Pancreas (tissue), 10 donors: ENCODE results near the gene PRR4. TPM values are rescaled to one million over a fixed set of nuclear protein-coding genes. Genes with fewer than 3 reads are reported as not detected.

Source experiments
- ATAC-seq, 4 donors: fragments of 200-7000 bp; cut with Tn5 transposase; one replicate each; pipeline versions ENCODE4 v1.8.0 to v1.9.1; 2020; ENCODE audit warnings: mild to moderate bottlenecking in 4 of 4, moderate library complexity in 4 of 4
- DNase-seq, 6 donors: peaks; one replicate each; pipeline ENCODE4 v3.0.0-alpha.2; 2020
- FAIRE-seq: peaks from 2 replicates; lab custom pipeline; 2012; peaks lifted over from hg19 to GRCh38; lab: Jason Lieb, UNC
- H3K27ac ChIP-seq, 4 donors: fragments of 200-600 bp; sonication (generic); 1 replicate in 3 of 4; 2 replicates in 1 of 4; pipeline versions ENCODE4 v1.5.0 to v1.8.0; 2020
- H3K27me3 ChIP-seq, 4 donors: fragments of 200-600 bp; one replicate each; pipeline ENCODE4 v1.8.0; 2021
- H3K36me3 ChIP-seq, 3 donors: fragments of 200-600 bp; sonication (generic) in 1 of 3; one replicate each; pipeline versions ENCODE4 v1.5.0 to v1.8.0; 2020 to 2021
- H3K4me1 ChIP-seq, 3 donors: fragments of 200-600 bp; one replicate each; pipeline ENCODE4 v1.8.0; 2021
- H3K4me3 ChIP-seq, 4 donors: fragments of 200-600 bp; sonication (generic) in 2 of 4; one replicate each; pipeline versions ENCODE4 v1.5.0 to v1.8.0; 2020 to 2021
- H3K9me3 ChIP-seq, 4 donors: fragments of 200-600 bp; one replicate each; pipeline ENCODE4 v1.8.0; 2021
- CTCF ChIP-seq, 4 donors: fragments of 200-600 bp; sonication (generic) in 3 of 4; IDR thresholded peaks; one replicate each; pipeline versions ENCODE4 v1.5.0 to v1.8.0; 2021; ENCODE audit warnings: antibody characterized with exemption in 4 of 4
- whole genome bisulfite sequencing, 2 donors: extraction: QIAGEN DNeasy Blood & Tissue Kit; methylation state at CpG; one replicate each; pipeline ENCODE4 v1.1.7; 2013; 5-methylcytosine and 5-hydroxymethylcytosine counted together
- intact Hi-C, 3 donors: fragments of 100-400 bp; cut with DNase I; formaldehyde crosslinking; loops; one replicate each; pipeline versions ENCODE4 v1.11.1 to v1.14.2; 2022
- polyA plus RNA-seq, 2 donors: library from polyadenylated mRNA; stranded (reverse); fragments of 200-250 nt; gene quantifications; one replicate each; pipeline ENCODE4 v1.2.3, GENCODE V29; 2013
- total RNA-seq, 6 donors: library from RNA; stranded (reverse); fragmentation: NEBNext Ultra II Directional in 4 of 6; extraction: Animal tissue kit (Norgen Biotek cat#: 25700) in 4 of 6; gene quantifications; one replicate each; pipeline versions ENCODE4 v1.2.1 to v1.2.4, GENCODE V29; 2021 to 2023
- donor health status: healthy with polysubstance abuse.
- donor health status: DM: no; HTN: no; CAD: no; lungs with moderate emphysema.
- donor health status: DM: no; HTN: no; CAD: no.
- donor health status: control.
- donor health status: control.
- donor health status: Bipolar disorder and iron deficiency.
- donor health status: DM: yes; HTN: yes; CAD: no.
- donor health status: DM: no; HTN: no; CAD: no.
- donor health status: DM: no; HTN: no; CAD: no.
- donor health status: DM: yes; HTN: yes; CAD: no.

PRR4 gene
- total and polyA plus RNA-seq, 8 donors = 0.32 to 4.3 (median 0.83) TPM; not detected in 1

GRCh38 chr12:10807186-10807585 lies 42.1 kb downstream of the PRR4 start, which contains the start of gene TAS2R8:
TAS2R8 (minus strand) TSS chr12:10807286; CDS start chr12:10806980, 306 bp downstream.
- ATAC-seq (no peak), DNase-seq (no peak), FAIRE-seq (no peak)
- Histone ChIP-seq H3K36me3 (no peaks in the 10 kb centered on the region), H3K27me3 (peaks cover 0 to 4% (median 0%) of the 10 kb centered on the region in 4 donors), H3K27ac (no peak within 1 kb of the TSS), H3K4me1 (no peaks in the 10 kb centered on the region), H3K4me3 (no peak within 1 kb of the TSS), H3K9me3 (no peaks in the 10 kb centered on the region)
- no peak for TF ChIP-seq CTCF (IDR thresholded peaks at IDR 0.05)
- WGBS, 2 donors = 43 to 56% methylated on average over 1 of the region's 1 CpG
- intact Hi-C loops = no loop called here

- Histone ChIP-seq H3K36me3 (no peaks in the 10 kb centered on the region), H3K27ac (no peak within 1 kb of the TSS), H3K9me3 (no peaks in the 10 kb centered on the region), H3K27me3 (peaks cover 0 to 10% (median 0%) of the 10 kb centered on the region in 4 donors), H3K4me3 (no peak within 1 kb of the TSS), H3K4me1 (no peaks in the 10 kb centered on the region)
- no peak for ATAC-seq
- WGBS, 2 donors = 48 to 53% methylated on average over 4 of the region's 4 CpGs
- no peak for DNase-seq
- no peak for TF ChIP-seq CTCF (IDR thresholded peaks at IDR 0.05)
- no peak for FAIRE-seq
- intact Hi-C loops = no loop called here
Measured at GRCh38 chr12:10802587-10802986, 46.7 kb downstream of the PRR4 start, which contains the start of gene TAS2R7. TAS2R7 (minus strand) TSS chr12:10802627; CDS start chr12:10802570, 57 bp downstream.

GRCh38 chr12:10801741-10802140 lies 47.5 kb downstream of the PRR4 start:
- ATAC-seq (no peak), FAIRE-seq (no peak), DNase-seq (no peak)
- WGBS, 2 donors = 38% methylated on average over 5 of the region's 5 CpGs
- Histone ChIP-seq H3K9me3 (no peaks in the 10 kb centered on the region), H3K4me3 (no peak overlapping the region), H3K27ac (no peak overlapping the region), H3K27me3 (peaks cover 0 to 8% (median 0%) of the 10 kb centered on the region in 4 donors), H3K36me3 (no peaks in the 10 kb centered on the region), H3K4me1 (no peaks in the 10 kb centered on the region)
- intact Hi-C loops = no loop called here
- no peak for TF ChIP-seq CTCF (IDR thresholded peaks at IDR 0.05)

Other genes with a start within 250 kb of the PRR4 start
- gene MAGOHB, start 235.9 kb downstream of the PRR4 start, total RNA-seq = 10 to 100 TPM in 2 of 6 donors, 1 to 10 TPM in 4; 5.4 to 11.4 (median 8.6) TPM
- gene MAGOHB, start 235.9 kb downstream of the PRR4 start, polyA plus RNA-seq = 10 to 100 TPM; 13.7 to 18.6 TPM
- gene STYK1, start 175.4 kb downstream of the PRR4 start, total RNA-seq = under 1 TPM in 4 of 6 donors, not detected in 2; 0.12 to 0.55 (median 0.23) TPM
- gene STYK1, start 175.4 kb downstream of the PRR4 start, polyA plus RNA-seq = under 1 TPM; 0.04 to 0.07 TPM
- gene YBX3, start 126.2 kb downstream of the PRR4 start, total RNA-seq = 100 to 1,000 TPM; 241 to 444 (median 317) TPM
- gene YBX3, start 126.2 kb downstream of the PRR4 start, polyA plus RNA-seq = 100 to 1,000 TPM; 323 to 352 TPM
- gene TAS2R7, start 46.8 kb downstream of the PRR4 start, total RNA-seq = not detected
- not detected for gene TAS2R7, start 46.8 kb downstream of the PRR4 start, polyA plus RNA-seq
- not detected for gene TAS2R8, start 42.2 kb downstream of the PRR4 start, total RNA-seq
- under 1 TPM in 1 of 2 donors, not detected in 1; 0.09 TPM for gene TAS2R8, start 42.2 kb downstream of the PRR4 start, polyA plus RNA-seq
- not detected for gene TAS2R9, start 39.3 kb downstream of the PRR4 start, total RNA-seq
- gene TAS2R9, start 39.3 kb downstream of the PRR4 start, polyA plus RNA-seq = not detected
- under 1 TPM in 3 of 6 donors, not detected in 3; 0.17 to 0.28 (median 0.25) TPM for gene TAS2R10, start 23.1 kb downstream of the PRR4 start, total RNA-seq
- gene TAS2R10, start 23.1 kb downstream of the PRR4 start, polyA plus RNA-seq = under 1 TPM in 1 of 2 donors, not detected in 1; 0.14 TPM
- gene PRH1, start 34.8 kb upstream of the PRR4 start, total RNA-seq = 10 to 100 TPM in 1 of 6 donors, 1 to 10 TPM in 5; 4.7 to 11.0 (median 6.7) TPM
- gene PRH1, start 34.8 kb upstream of the PRR4 start, polyA plus RNA-seq = 1 to 10 TPM; 2.0 to 2.5 TPM
- under 1 TPM; 0.47 to 0.91 (median 0.72) TPM for gene TAS2R13, start 60.1 kb upstream of the PRR4 start, total RNA-seq
- gene TAS2R13, start 60.1 kb upstream of the PRR4 start, polyA plus RNA-seq = not detected
- gene PRH2, start 79.8 kb upstream of the PRR4 start, total RNA-seq = not detected
- gene PRH2, start 79.8 kb upstream of the PRR4 start, polyA plus RNA-seq = under 1 TPM in 1 of 2 donors, not detected in 1; 0.42 TPM
- gene TAS2R14, start 89.8 kb upstream of the PRR4 start, total RNA-seq = 1 to 10 TPM in 1 of 6 donors, under 1 TPM in 5; 0.83 to 1.7 (median 0.88) TPM
- gene TAS2R14, start 89.8 kb upstream of the PRR4 start, polyA plus RNA-seq = 1 to 10 TPM in 1 of 2 donors, under 1 TPM in 1; 0.91 to 1.5 TPM
- gene TAS2R50, start 137.4 kb upstream of the PRR4 start, total RNA-seq = under 1 TPM; 0.40 to 0.74 (median 0.60) TPM
- gene TAS2R50, start 137.4 kb upstream of the PRR4 start, polyA plus RNA-seq = not detected
- under 1 TPM; 0.42 to 0.98 (median 0.76) TPM for gene TAS2R20, start 148.8 kb upstream of the PRR4 start, total RNA-seq
- under 1 TPM in 1 of 2 donors, not detected in 1; 0.35 TPM for gene TAS2R20, start 148.8 kb upstream of the PRR4 start, polyA plus RNA-seq
- gene TAS2R19, start 173.1 kb upstream of the PRR4 start, total RNA-seq = 1 to 10 TPM in 3 of 6 donors, under 1 TPM in 3; 0.76 to 2.0 (median 1.2) TPM
- under 1 TPM; 0.19 to 0.28 TPM for gene TAS2R19, start 173.1 kb upstream of the PRR4 start, polyA plus RNA-seq
- gene TAS2R31, start 181.9 kb upstream of the PRR4 start, total RNA-seq = 1 to 10 TPM in 5 of 6 donors, under 1 TPM in 1; 0.85 to 2.9 (median 1.6) TPM
- gene TAS2R31, start 181.9 kb upstream of the PRR4 start, polyA plus RNA-seq = under 1 TPM; 0.23 TPM
- under 1 TPM; 0.43 to 0.61 (median 0.55) TPM for gene TAS2R46, start 212.8 kb upstream of the PRR4 start, total RNA-seq
- not detected for gene TAS2R46, start 212.8 kb upstream of the PRR4 start, polyA plus RNA-seq
- under 1 TPM in 4 of 6 donors, not detected in 2; 0.17 to 0.28 (median 0.22) TPM for gene TAS2R43, start 242.8 kb upstream of the PRR4 start, total RNA-seq
- gene TAS2R43, start 242.8 kb upstream of the PRR4 start, polyA plus RNA-seq = under 1 TPM in 1 of 2 donors, not detected in 1; 0.16 TPM